ENCODE measurements around the gene TLE4. TPM values are rescaled to one million over a fixed set of nuclear protein-coding genes. Genes with fewer than 3 reads are reported as not detected.

The TLE4 gene
- total and polyA plus RNA-seq, 2 of the 4 experiments (the other 2 are of a cell fraction) = 68.0 to 78.1 TPM

DNA sequence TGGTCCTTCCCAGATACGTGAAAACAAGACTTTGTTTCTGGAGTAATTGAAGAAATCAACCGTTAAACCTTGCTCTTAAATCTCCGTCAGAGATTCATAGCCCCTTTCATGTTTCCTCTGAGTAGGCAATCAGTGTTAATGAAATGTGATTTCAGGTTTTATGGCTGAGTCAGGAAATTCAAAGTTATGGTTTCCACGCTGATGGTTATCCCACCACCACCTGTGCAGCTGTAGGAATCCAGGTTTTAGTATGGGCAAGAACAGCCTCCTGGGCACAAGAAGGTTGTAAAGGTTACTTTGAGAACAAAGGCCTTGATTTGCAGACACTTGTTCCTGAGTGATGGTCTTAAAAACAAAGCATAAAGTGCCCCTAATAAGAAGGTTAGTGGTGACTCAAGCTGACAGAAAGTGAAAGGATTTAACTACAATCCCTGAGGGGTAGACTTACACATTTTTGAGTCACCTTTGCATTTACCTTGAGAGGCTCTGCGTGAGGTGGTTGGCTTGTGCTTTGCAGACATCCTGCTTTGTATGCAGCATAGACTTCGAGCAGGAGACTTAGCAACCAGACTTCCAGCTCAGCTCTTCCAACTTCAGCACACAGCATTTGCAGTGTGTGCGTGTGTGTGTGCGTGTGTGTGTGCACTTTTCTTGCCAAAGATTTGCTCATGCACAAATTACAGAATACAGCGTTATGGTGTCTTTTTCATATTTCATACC lies 159.6 kb downstream of the TLE4 start:
- no peak overlapping the region for H3K4me3 ChIP-seq (ENCODE audit: insufficient read depth, low read depth, low read length)

More for the DNA sequence above, 159.6 kb downstream of the TLE4 start:
- H2BK20ac ChIP-seq (ENCODE audit: low read depth, low read length) = no peak overlapping the region
- no peak overlapping the region for H3K23ac ChIP-seq (ENCODE audit: low read depth, low read length)
- no peak overlapping the region for H3K9ac ChIP-seq (ENCODE audit: low read depth, low read length)
- H4K20me1 ChIP-seq (ENCODE audit: insufficient read depth, low read length) = no peaks in the 10 kb centered on the region
- H3K79me1 ChIP-seq (ENCODE audit: low read depth in 1 of 2, low read length in 2 of 2) = no peaks in the 10 kb centered on the region; a peak in 1 of 4 replicates
- no peak overlapping the region for H3K27ac ChIP-seq (ENCODE audit: insufficient read depth, low read length)
- no peaks in the 10 kb centered on the region for H3K4me1 ChIP-seq (ENCODE audit: control insufficient read depth, insufficient read depth, low read length)
- H3K9me1 ChIP-seq (ENCODE audit: insufficient read depth, low read length) = no peaks in the 10 kb centered on the region; the same call in 1 of the 2 replicates
- no peak for ATAC-seq (ENCODE audit: low read depth)
- H4K5ac ChIP-seq (ENCODE audit: low read depth, low read length) = no peak overlapping the region
- peaks cover 10% of the 10 kb centered on the region for H3K36me3 ChIP-seq (ENCODE audit: control insufficient read depth, insufficient read depth, low read length)
- no peak overlapping the region for H2BK5ac ChIP-seq (ENCODE audit: low read depth, low read length, poor library complexity, severe bottlenecking)
- CTCF ChIA-PET = interaction anchor here (0.7 to 0.9 kb wide), 2 partner anchors 9 to 277 kb away, joined by 4 read pairs; no protein-coding TSS in a partner anchor
- H2BK15ac ChIP-seq (ENCODE audit: low read depth, low read length) = no peak overlapping the region
- no peak overlapping the region for H3K4ac ChIP-seq (ENCODE audit: low read depth, low read length)
- dilution Hi-C loops (cut with HindIII; ENCODE audit: low sequenced_read_pairs, unreplicated experiment) (no loop called here), in situ Hi-C loops (cut with MboI; ENCODE audit: low sequenced_read_pairs) (no loop called here), intact Hi-C loops (cut with micrococcal nuclease) (loop anchor here (10.0 kb wide), 1 partner anchor 143 kb away; no protein-coding TSS in a partner anchor)
- no peaks in the 10 kb centered on the region for H3K9me3 ChIP-seq (ENCODE audit: control insufficient read depth, insufficient read depth, low read length)
- no peak overlapping the region for H3K56ac ChIP-seq (ENCODE audit: extremely low read depth, insufficient read depth, low read length)
- WGBS, 2 experiments (ENCODE audit: extremely low coverage in 2 of 2, insufficient read length in 1 of 2) = 94% methylated on average over 3 of the region's 9 CpGs; no CpG with 5 or more reads in 1 of the 2 experiments
- POLR2A ChIA-PET (ENCODE audit: unreplicated experiment) = no interaction called here
- no peak overlapping the region for H2AK5ac ChIP-seq (ENCODE audit: low read depth, low read length)
- H3K27me3 ChIP-seq (ENCODE audit: control insufficient read depth, insufficient read depth, low read length) = no peaks in the 10 kb centered on the region
- H3K4me2 ChIP-seq (ENCODE audit: low read depth, low read length) = no peak overlapping the region
- H4K91ac ChIP-seq (ENCODE audit: insufficient read depth, low read depth, low read length) = no peak overlapping the region
- 0 out of 2 replicates have a peak, but pooled peaks have one; percentile 3 for TF ChIP-seq MAFK (IDR thresholded peaks at IDR 0.05; ENCODE audit: low read depth, low read length)
- TF ChIP-seq FOS (IDR thresholded peaks at IDR 0.05; ENCODE audit: low read depth, low read length) = no peak
- TF ChIP-seq RCOR1 (IDR thresholded peaks at IDR 0.05; ENCODE audit: insufficient replicate concordance, low read length) = no peak
- TF ChIP-seq CEBPB (IDR thresholded peaks at IDR 0.05; ENCODE audit: low read depth, low read length) = no peak
- H2BK120ac ChIP-seq (ENCODE audit: low read depth, low read length) = no peak overlapping the region
- DNase-seq = no peak
- H2AFZ ChIP-seq (replicated peaks; ENCODE audit: low read length, poor library complexity) = no peak overlapping the region
- no peak overlapping the region for H3K18ac ChIP-seq (ENCODE audit: low read depth, low read length)
- H2AK9ac ChIP-seq (replicated peaks; ENCODE audit: low read depth, low read length, poor library complexity) = no peak overlapping the region
- BruUV-seq (replicated peaks) = no TSS peak
- H4K8ac ChIP-seq (ENCODE audit: low read depth in 2 of 2, low read length in 2 of 2) = no peak overlapping the region
- no peak overlapping the region for H3K14ac ChIP-seq (replicated peaks; ENCODE audit: low read depth, low read length)

Measured in IMR-90 (cell line).